Measurements from ENCODE around the gene TEX13A. TPM values are rescaled to one million over a fixed set of nuclear protein-coding genes. Genes with fewer than 3 reads are reported as not detected.
A peak's percentile ranks its signal among the peaks of the same experiment; 100 is the strongest.
"Not testable (repeated sequence)": the region's sequence is repeated elsewhere in the genome, so short reads cannot be mapped to it uniquely, and the experiment has no call there.

TEX13A gene
- total and polyA plus RNA-seq, 8 donors = not detected

DNA sequence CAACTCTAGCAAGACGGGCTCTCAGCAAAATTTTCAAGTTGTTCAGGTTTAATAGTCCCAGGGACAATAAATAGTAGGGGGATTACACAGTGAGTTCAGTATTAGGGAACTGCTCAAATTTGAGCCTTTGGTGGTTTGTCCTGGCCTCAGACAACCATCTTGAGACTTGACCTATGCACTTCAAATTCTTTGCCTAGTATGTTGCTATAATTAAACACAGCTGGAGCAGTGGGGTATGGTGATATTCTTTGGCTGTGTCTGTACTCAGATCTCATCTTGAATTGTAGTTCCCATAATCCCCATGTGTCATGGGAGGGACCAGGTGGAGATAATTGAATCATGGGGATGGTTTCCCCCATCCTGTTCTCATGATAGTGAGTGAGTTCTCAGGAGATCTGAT lies 43.3 kb upstream of the TEX13A start:
- no peak overlapping the region for H3K27ac ChIP-seq
- no peaks in the 10 kb centered on the region for H3K9me3 ChIP-seq
- H3K36me3 ChIP-seq = no peaks in the 10 kb centered on the region
- no peak for FAIRE-seq
- WGBS, 2 donors = 45 to 52% methylated on average over 1 of the region's 1 CpG
- intact Hi-C loops (cut with DNase I) = no loop called here
- TF ChIP-seq, protein P1, sequence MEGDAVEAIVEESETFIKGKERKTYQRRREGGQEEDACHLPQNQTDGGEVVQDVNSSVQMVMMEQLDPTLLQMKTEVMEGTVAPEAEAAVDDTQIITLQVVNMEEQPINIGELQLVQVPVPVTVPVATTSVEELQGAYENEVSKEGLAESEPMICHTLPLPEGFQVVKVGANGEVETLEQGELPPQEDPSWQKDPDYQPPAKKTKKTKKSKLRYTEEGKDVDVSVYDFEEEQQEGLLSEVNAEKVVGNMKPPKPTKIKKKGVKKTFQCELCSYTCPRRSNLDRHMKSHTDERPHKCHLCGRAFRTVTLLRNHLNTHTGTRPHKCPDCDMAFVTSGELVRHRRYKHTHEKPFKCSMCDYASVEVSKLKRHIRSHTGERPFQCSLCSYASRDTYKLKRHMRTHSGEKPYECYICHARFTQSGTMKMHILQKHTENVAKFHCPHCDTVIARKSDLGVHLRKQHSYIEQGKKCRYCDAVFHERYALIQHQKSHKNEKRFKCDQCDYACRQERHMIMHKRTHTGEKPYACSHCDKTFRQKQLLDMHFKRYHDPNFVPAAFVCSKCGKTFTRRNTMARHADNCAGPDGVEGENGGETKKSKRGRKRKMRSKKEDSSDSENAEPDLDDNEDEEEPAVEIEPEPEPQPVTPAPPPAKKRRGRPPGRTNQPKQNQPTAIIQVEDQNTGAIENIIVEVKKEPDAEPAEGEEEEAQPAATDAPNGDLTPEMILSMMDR (IDR thresholded peaks at IDR 0.05) = no peak
- no peak for ATAC-seq
- H3K27me3 ChIP-seq = peaks cover 0 to 9% (median 0%) of the 10 kb centered on the region in 4 donors
- no peak overlapping the region for H3K4me3 ChIP-seq
- DNase-seq = no peak
- no peaks in the 10 kb centered on the region for H3K4me1 ChIP-seq

DNA sequence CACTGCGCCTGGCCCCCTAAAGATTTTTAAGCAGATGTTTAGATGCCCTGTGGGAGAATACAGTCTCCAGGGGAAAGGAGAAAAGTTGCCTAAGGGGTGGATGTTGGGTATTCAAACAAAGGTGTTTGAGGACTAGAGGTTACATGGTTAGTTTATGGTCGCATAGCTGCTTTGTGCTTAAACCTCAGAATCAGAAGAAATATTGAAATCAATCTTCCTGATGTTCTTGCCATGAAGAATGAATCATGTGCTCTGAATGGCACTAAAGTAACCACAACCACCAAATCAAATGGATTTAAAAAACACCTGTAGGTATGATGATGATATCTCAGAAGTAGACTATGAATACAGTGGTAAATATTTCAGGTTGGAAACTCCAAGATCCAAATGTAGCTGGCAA lies 42.7 kb upstream of the TEX13A start:
- WGBS, 2 donors = 71 to 78% methylated on average over 2 of the region's 2 CpGs
- TF ChIP-seq, protein P1 (IDR thresholded peaks at IDR 0.05) = no peak
- no peaks in the 10 kb centered on the region for H3K4me1 ChIP-seq
- H3K9me3 ChIP-seq = no peaks in the 10 kb centered on the region
- H3K36me3 ChIP-seq = no peaks in the 10 kb centered on the region
- intact Hi-C loops (cut with DNase I) = no loop called here
- no peak overlapping the region for H3K4me3 ChIP-seq
- peaks cover 0 to 5% (median 0%) of the 10 kb centered on the region in 4 donors for H3K27me3 ChIP-seq
- no peak overlapping the region for H3K27ac ChIP-seq
- ATAC-seq (no peak), DNase-seq (no peak), FAIRE-seq (no peak)

DNA sequence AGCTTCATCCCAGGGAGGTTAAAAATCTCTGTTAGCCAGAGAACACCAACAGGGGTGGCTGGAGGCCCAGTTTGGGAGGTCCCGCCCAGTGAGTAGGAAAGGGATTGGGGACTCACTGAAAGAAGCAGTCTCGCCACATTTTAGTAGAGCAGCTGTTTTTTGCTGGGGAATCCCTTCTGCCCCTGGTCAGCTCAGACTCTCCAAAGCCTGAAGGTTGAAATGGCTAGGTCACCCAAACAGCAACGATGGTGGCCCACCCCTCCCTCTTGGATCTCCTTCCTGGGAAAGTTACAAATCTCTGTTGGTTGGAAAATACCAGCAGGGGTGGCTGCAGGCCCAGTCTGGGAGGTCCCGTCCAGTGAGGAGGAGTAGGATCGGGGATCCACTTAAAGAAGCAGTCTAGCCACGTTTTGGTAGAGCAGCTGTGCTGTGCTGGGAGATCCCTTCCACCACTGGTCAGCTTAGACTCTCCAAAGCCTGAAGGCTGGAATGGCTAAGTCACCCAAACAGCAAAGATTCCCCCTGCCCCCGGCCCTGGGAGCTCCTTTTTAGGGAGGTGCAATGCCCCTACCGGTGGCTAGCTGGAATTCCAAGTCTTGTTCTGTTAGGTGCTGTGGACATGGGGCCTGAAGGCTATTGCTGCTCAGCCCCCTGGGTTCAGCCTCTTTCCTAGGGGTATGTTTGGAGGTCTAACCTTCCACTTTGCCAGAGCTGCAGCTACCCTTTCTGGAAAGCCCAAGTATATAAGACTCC lies 40.0 kb upstream of the TEX13A start:
- Histone ChIP-seq H3K9me3 (no peaks in the 10 kb centered on the region), H3K27me3 (peaks cover 0 to 5% (median 0%) of the 10 kb centered on the region in 4 donors), H3K4me3 (no peak overlapping the region), H3K27ac (no peak overlapping the region), H3K4me1 (no peaks in the 10 kb centered on the region), H3K36me3 (no peaks in the 10 kb centered on the region)
- FAIRE-seq = no peak
- 62 to 63% methylated on average over 8 of the region's 8 CpGs for WGBS, 2 donors
- ATAC-seq = no peak
- no peak for DNase-seq
- intact Hi-C loops (cut with DNase I) = no loop called here
- TF ChIP-seq, protein P1 (IDR thresholded peaks at IDR 0.05) = no peak

DNA sequence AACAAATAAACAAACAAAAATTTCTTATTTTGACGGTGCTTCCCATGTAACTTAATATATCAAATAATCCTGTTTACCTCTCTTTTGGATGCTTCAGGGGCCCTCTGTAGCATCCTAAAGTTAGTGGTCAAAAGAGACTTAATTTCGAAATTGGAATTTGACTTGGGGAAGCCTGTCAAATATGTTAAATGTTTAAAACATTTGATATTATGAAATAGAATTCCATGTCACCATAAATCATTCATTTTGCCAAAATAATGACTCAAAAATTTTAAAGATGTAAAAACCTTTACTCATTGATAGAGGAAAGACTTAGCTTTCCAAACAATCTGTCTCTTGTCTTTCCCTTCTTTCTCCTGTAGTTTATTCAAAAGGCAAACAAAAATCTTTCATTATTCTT lies 20.6 kb upstream of the TEX13A start:
- 29 to 49% methylated on average over 2 of the region's 2 CpGs for WGBS, 2 donors
- Histone ChIP-seq H3K4me3 (no peak overlapping the region), H3K27me3 (peaks cover 0 to 4% (median 0%) of the 10 kb centered on the region in 4 donors), H3K27ac (no peak overlapping the region), H3K36me3 (no peaks in the 10 kb centered on the region), H3K9me3 (no peaks in the 10 kb centered on the region), H3K4me1 (no peaks in the 10 kb centered on the region)
- FAIRE-seq (peak; percentile 91), ATAC-seq (no peak), DNase-seq (no peak)
- TF ChIP-seq, protein P1 (IDR thresholded peaks at IDR 0.05) = no peak
- intact Hi-C loops (cut with DNase I) = no loop called here

DNA sequence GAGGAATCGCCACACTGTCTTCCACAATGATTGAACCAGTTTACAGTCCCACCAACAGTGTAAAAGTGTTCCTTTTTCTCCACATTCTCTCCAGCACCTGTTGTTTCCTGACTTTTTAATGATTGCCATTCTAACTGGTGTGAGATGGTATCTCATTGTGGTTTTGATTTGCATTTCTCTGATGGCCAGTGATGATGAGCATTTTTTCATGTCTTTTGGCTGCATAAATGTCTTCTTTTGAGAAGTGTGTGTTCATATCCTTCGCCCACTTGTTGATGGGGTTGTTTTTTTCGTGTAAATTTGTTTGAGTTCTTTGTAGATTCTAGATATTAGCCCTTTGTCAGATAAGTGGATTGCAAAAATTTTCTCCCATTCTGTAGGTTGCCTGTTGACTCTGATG lies 16.9 kb upstream of the TEX13A start:
- H3K27me3 ChIP-seq; H3K4me3 ChIP-seq; H3K4me1 ChIP-seq; FAIRE-seq; H3K9me3 ChIP-seq; ATAC-seq; intact Hi-C loops (cut with DNase I); H3K27ac ChIP-seq; DNase-seq; H3K36me3 ChIP-seq: not testable (repeated sequence)
- WGBS, 2 donors = 52 to 74% methylated on average over 3 of the region's 3 CpGs
